Measurements from ENCODE around the gene GOLGA7B. TPM values are rescaled to one million over a fixed set of nuclear protein-coding genes. Genes with fewer than 3 reads are reported as not detected.

GOLGA7B gene
- total RNA-seq, 1 donor from 2014 or later: 0.12 TPM

- no peak for DNase-seq (ENCODE audit: low read depth)
- H3K4me3 ChIP-seq (ENCODE audit: low read depth, low read length): no peak overlapping the region
- no peak for TF ChIP-seq CTCF (conservative IDR thresholded peaks at IDR 0.05; ENCODE audit: low read depth, low read length)
Measured at GRCh38 chr10:97915346-97916131, 65.9 kb downstream of the GOLGA7B start.

GRCh38 chr10:97916586-97916985 lies 66.9 kb downstream of the GOLGA7B start:
- DNase-seq (ENCODE audit: low read depth): no peak
- TF ChIP-seq CTCF (conservative IDR thresholded peaks at IDR 0.05; ENCODE audit: low read depth, low read length): no peak
- no peak overlapping the region for H3K4me3 ChIP-seq (ENCODE audit: low read depth, low read length)

GRCh38 chr10:97919012-97919411 lies 69.4 kb downstream of the GOLGA7B start:
- TF ChIP-seq CTCF (conservative IDR thresholded peaks at IDR 0.05; ENCODE audit: low read depth, low read length): no peak
- H3K4me3 ChIP-seq (ENCODE audit: low read depth, low read length): no peak overlapping the region
- DNase-seq (ENCODE audit: low read depth): no peak

- no peak for TF ChIP-seq CTCF (conservative IDR thresholded peaks at IDR 0.05; ENCODE audit: low read depth, low read length)
- no peak overlapping the region for H3K4me3 ChIP-seq (ENCODE audit: low read depth, low read length)
- no peak for DNase-seq (ENCODE audit: low read depth)
Measured at GRCh38 chr10:97920865-97921264, 71.2 kb downstream of the GOLGA7B start.

Other genes starting within 250 kb of the GOLGA7B start
- 3.6 and 5.7 TPM in 2 replicates for gene MORN4, start 216.3 kb upstream of the GOLGA7B start, total RNA-seq
- 14.0 and 28.6 TPM in 2 replicates for gene PI4K2A, start 209.2 kb upstream of the GOLGA7B start, total RNA-seq
- 6.5 and 12.0 TPM in 2 replicates for gene AVPI1, start 162.6 kb upstream of the GOLGA7B start, total RNA-seq
- 21.2 and 30.5 TPM in 2 replicates for gene MARVELD1, start 136.1 kb upstream of the GOLGA7B start, total RNA-seq
- 13.5 and 23.6 TPM in 2 replicates for gene ZFYVE27, start 112.7 kb upstream of the GOLGA7B start, total RNA-seq
- not detected in 2 replicates for gene SFRP5, start 77.8 kb upstream of the GOLGA7B start, total RNA-seq
- 0.06 TPM in 1 of 2 replicates, not detected in the other for gene CRTAC1, start 180.8 kb downstream of the GOLGA7B start, total RNA-seq

All from epithelial cell of proximal tubule (primary cell).